NCI-H345 treated with DMSO at 0.1 percent for 48 hours (cell line): ENCODE measurements around the gene NHERF2.

Experiments
- DNase-seq: peaks from one replicate; lab custom pipeline; 2025; ENCODE audit not compliant: unreplicated experiment; lab: John Stamatoyannopoulos, UW

Gene NHERF2

GRCh38 chr16:2079991-2080390, 53.3 kb downstream of the NHERF2 start:
- no peak for DNase-seq

- no peak for DNase-seq
Observed at GRCh38 chr16:2081201-2082084, 54.7 kb downstream of the NHERF2 start.

GRCh38 chr16:2082171-2082982, 55.7 kb downstream of the NHERF2 start:
- DNase-seq, result no peak

- DNase-seq, result no peak
Observed at GRCh38 chr16:2082983-2083364, 56.3 kb downstream of the NHERF2 start.

- no peak for DNase-seq
Observed at GRCh38 chr16:2083409-2083808, 56.7 kb downstream of the NHERF2 start.

- no peak for DNase-seq
Observed at GRCh38 chr16:2083876-2084780, 57.4 kb downstream of the NHERF2 start.

GRCh38 chr16:2084895-2085625, 58.4 kb downstream of the NHERF2 start:
- no peak for DNase-seq

- DNase-seq, result no peak
Observed at GRCh38 chr16:2085669-2086068, 59.0 kb downstream of the NHERF2 start.

GRCh38 chr16:2086106-2086742, 59.5 kb downstream of the NHERF2 start:
- DNase-seq, result no peak

GRCh38 chr16:2086812-2087747, 60.4 kb downstream of the NHERF2 start:
- DNase-seq, result no peak

- no peak for DNase-seq
Observed at GRCh38 chr16:2087748-2088631, 61.3 kb downstream of the NHERF2 start.
